ENCODE measurements around the gene PRPF8.

PRPF8 gene

DNA sequence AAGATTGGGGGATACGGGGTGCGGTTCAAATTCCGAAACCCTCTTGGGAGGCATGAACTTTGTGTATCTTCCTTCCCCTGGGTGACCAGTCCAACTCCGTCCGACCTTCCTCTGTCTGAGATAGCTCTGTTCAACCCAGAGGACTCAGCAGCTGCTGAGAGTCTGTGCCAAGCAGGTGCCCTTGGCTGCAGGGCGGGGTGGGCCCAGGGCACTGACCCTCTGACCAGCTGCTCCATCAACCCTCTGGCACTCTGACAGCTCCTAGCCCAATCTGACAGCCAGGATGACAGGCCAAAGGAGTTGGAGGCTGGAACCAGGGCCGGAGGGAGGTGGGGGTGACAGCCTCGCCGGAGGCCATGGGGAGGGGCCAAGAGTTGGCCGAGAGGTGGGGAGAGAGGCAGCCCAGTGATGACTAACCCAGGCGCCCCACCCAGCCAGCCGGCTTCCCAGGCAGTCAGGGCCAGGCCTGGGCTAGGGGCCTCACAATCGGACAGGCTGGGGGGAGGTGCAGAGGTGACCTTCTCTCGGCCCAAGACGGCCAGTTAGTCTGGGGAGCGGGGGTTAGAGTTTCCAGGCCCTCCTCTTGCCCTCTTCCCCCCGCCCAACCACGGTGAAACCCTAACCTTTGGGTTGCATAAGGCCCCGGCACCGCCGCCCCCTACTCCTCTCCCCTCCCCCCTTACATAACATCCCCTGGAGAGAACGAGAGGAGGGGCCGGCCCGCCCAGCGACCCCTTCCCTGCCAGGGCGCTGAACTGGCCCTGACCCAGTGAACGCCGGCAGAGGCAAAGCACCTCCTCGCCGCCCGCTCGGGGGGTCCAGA is 30.5 kb upstream of the PRPF8 start:
- no peak overlapping the region for H3K27ac ChIP-seq (replicated peaks)
- peak overlapping the region; percentile 78 for H3K4me3 ChIP-seq (replicated peaks; ENCODE audit: insufficient read depth, low read length)
- TF ChIP-seq, protein P1, sequence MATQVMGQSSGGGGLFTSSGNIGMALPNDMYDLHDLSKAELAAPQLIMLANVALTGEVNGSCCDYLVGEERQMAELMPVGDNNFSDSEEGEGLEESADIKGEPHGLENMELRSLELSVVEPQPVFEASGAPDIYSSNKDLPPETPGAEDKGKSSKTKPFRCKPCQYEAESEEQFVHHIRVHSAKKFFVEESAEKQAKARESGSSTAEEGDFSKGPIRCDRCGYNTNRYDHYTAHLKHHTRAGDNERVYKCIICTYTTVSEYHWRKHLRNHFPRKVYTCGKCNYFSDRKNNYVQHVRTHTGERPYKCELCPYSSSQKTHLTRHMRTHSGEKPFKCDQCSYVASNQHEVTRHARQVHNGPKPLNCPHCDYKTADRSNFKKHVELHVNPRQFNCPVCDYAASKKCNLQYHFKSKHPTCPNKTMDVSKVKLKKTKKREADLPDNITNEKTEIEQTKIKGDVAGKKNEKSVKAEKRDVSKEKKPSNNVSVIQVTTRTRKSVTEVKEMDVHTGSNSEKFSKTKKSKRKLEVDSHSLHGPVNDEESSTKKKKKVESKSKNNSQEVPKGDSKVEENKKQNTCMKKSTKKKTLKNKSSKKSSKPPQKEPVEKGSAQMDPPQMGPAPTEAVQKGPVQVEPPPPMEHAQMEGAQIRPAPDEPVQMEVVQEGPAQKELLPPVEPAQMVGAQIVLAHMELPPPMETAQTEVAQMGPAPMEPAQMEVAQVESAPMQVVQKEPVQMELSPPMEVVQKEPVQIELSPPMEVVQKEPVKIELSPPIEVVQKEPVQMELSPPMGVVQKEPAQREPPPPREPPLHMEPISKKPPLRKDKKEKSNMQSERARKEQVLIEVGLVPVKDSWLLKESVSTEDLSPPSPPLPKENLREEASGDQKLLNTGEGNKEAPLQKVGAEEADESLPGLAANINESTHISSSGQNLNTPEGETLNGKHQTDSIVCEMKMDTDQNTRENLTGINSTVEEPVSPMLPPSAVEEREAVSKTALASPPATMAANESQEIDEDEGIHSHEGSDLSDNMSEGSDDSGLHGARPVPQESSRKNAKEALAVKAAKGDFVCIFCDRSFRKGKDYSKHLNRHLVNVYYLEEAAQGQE (IDR thresholded peaks at IDR 0.05; ENCODE audit: insufficient replicate concordance, low read depth) = no peak
- TF ChIP-seq POLR2AphosphoS5 (IDR thresholded peaks at IDR 0.05; ENCODE audit: low read depth) (no peak), SPI1 (IDR thresholded peaks at IDR 0.05; ENCODE audit: borderline replicate concordance, low read depth) (no peak), GABPA (IDR thresholded peaks at IDR 0.05; ENCODE audit: low read depth) (no peak)
- TF ChIP-seq, protein P2, sequence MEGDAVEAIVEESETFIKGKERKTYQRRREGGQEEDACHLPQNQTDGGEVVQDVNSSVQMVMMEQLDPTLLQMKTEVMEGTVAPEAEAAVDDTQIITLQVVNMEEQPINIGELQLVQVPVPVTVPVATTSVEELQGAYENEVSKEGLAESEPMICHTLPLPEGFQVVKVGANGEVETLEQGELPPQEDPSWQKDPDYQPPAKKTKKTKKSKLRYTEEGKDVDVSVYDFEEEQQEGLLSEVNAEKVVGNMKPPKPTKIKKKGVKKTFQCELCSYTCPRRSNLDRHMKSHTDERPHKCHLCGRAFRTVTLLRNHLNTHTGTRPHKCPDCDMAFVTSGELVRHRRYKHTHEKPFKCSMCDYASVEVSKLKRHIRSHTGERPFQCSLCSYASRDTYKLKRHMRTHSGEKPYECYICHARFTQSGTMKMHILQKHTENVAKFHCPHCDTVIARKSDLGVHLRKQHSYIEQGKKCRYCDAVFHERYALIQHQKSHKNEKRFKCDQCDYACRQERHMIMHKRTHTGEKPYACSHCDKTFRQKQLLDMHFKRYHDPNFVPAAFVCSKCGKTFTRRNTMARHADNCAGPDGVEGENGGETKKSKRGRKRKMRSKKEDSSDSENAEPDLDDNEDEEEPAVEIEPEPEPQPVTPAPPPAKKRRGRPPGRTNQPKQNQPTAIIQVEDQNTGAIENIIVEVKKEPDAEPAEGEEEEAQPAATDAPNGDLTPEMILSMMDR (IDR thresholded peaks at IDR 0.05; ENCODE audit: insufficient read depth, low read length) = no peak
- DNase-seq (ENCODE audit: low read depth in 1 of 2, low spot score in 1 of 2) = no peak
- peaks cover 2% of the 10 kb centered on the region for H3K27me3 ChIP-seq (ENCODE audit: insufficient read depth, poor library complexity, severe bottlenecking)

DNA sequence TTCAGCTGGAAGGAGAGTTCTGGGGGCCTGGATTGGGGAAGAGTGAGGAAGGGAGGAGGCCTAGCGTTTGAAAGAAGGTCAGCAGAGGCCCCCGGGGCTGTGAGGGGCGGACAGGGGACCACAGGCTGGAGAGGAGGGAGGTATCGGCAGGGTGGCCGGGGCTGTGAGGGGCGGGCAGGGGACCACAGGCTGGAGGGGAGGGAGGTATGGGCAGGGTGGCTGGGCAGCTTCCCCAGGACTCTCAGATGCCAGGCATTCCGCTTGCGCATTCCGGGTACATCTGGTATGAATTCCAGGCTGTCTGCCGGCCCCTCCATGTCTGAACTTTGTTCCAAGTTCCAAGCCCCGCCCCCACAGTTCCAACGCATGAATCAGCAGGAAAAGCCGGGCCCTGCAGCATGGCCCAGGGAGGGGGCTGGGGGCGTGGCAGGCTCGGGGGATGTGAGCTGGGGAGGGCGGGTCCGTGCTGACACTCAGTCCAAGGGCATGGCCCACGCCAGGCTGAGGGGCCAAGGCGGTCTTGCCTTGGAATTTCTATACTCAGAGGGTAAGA is 29.8 kb upstream of the PRPF8 start:
- Histone ChIP-seq H3K4me3 (replicated peaks; ENCODE audit: insufficient read depth, low read length) (no peak overlapping the region), H3K27ac (replicated peaks) (no peak overlapping the region), H3K27me3 (ENCODE audit: insufficient read depth, poor library complexity, severe bottlenecking) (peaks cover 2% of the 10 kb centered on the region)
- TF ChIP-seq SPI1 (IDR thresholded peaks at IDR 0.05; ENCODE audit: borderline replicate concordance, low read depth) (no peak), POLR2AphosphoS5 (IDR thresholded peaks at IDR 0.05; ENCODE audit: low read depth) (no peak), GABPA (IDR thresholded peaks at IDR 0.05; ENCODE audit: low read depth) (no peak)
- TF ChIP-seq, protein P1 (IDR thresholded peaks at IDR 0.05; ENCODE audit: insufficient replicate concordance, low read depth) = no peak
- DNase-seq (ENCODE audit: low read depth in 1 of 2, low spot score in 1 of 2) = no peak

DNA sequence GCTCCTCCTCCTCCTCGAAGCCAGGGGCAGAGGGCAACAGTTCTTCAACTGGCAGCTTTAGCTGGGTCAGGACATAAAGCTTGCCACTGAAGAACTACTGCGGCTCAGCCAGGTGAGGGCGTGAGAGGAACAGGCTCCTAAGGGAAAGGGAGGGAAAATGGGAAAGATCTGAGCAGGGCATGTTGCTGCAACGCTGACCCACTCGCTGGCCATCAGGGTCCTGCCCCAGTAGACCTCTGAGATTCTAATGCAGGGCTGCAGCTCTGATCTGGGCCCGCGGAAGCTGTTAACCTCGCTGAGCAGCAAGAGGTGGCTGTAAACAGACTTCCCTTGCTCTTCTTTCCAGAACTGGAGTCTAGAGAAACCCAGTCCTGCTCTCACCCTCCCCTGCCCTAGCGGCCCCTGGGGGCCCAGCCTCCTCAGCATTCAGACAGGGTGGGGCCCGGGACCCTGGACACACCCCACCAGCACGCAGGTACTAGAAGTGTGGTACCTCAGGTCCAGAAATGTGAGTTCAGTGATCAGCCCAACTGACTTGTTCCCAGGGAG is 29.3 kb upstream of the PRPF8 start:
- no peak overlapping the region for H3K27ac ChIP-seq (replicated peaks)
- no peak overlapping the region for H3K4me3 ChIP-seq (replicated peaks; ENCODE audit: insufficient read depth, low read length)
- peak in 1 of 2 experiments; percentile 17 for DNase-seq (ENCODE audit: low read depth in 1 of 2, low spot score in 1 of 2)
- H3K27me3 ChIP-seq (ENCODE audit: insufficient read depth, poor library complexity, severe bottlenecking) = peaks cover 2% of the 10 kb centered on the region
- TF ChIP-seq, protein P1 (IDR thresholded peaks at IDR 0.05; ENCODE audit: insufficient replicate concordance, low read depth) = no peak
- no peak for TF ChIP-seq GABPA (IDR thresholded peaks at IDR 0.05; ENCODE audit: low read depth)
